ENCODE measurements around the gene UBL4B.

The UBL4B gene

DNA sequence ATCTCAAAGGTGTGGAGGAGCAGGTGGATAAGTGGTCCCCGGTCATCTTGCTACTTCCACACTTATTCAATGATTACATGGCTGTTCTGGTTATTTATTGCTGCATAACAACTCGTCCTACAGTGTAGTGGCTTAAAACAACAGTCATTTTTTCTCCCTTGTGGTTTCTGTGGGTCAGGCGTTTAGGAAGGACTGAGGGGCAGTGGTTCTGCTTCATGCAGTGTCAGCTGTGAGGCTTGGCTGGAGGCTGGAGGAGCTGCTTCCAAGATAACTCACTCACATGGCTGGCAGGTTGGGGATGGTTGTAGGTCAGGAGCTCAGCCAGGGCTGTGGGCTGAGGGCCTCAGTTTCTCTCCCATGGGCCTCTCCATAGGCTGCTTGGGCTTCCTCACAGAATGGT lies 32.1 kb downstream of the UBL4B start:
- intact Hi-C loops (cut with DNase I), result no loop called here
- DNase-seq, result no peak

- intact Hi-C loops (cut with DNase I), result no loop called here
Observed at GRCh38 chr1:110148961-110149360, 36.7 kb downstream of the UBL4B start.

DNA sequence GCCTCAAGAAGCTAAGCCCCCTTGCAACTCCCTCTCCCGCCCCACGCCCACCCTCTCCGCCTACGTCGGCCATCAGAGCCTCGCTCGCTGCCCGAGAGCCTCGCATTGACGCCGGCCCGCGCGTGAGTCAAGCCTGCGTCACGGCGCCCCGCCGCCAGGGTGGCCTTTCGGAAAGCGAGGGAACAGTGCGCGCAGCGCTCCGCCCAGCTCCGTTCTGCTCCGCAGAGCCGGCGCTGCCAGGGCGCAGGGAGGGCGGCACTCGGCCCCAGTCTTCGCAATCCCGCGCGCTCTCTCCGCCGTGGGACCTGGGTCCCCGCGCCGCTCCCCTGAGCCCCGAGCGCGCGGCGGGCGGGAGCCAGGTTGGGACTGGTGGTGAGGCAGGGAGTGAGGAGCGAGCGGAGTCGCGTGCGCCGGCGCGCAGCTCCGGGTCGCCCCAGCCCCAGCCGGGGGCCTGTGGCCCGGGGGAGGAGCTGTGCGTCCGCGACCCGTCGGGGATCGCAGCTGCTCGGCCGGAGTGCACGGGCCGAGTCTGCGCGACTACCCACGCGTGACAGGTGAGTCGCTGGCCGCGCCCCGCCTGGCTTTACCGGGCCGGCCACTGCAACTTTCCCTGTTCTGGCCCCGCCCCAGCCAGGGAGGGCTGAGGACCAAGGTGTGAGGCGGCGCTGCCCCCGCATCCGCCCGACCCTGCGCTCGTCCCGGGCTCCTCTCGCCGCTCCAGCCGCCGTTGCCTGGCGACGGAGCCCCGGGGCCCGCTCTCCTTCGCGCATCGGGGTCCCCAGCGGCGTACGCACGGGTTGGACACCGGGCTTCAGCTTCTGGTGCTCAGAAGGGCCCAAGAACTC lies 38.3 kb downstream of the UBL4B start, which contains the start of gene SLC6A17:
Gene SLC6A17 (plus strand): TSS at position 165 of the 845 bp plus-strand sequence. CDS start 16,436 bp downstream, outside the sequence.
- peak in 41 of 42 donors; percentile 5 to 87 (median 70) for DNase-seq

More at GRCh38 chr1:110148961-110149360, 36.7 kb downstream of the UBL4B start:
- DNase-seq, result no peak

GRCh38 chr1:110151175-110151669 lies 39.0 kb downstream of the UBL4B start:
- intact Hi-C loops (cut with DNase I), result no loop called here

More for the DNA sequence above, 38.3 kb downstream of the UBL4B start, which contains the start of gene SLC6A17:
- intact Hi-C loops (cut with DNase I), result no loop called here

GRCh38 chr1:110152133-110152785 lies 40.0 kb downstream of the UBL4B start:
- intact Hi-C loops (cut with DNase I), result no loop called here
- peak in 24 of 42 donors; percentile 5 to 79 (median 49) for DNase-seq

More at GRCh38 chr1:110151175-110151669, 39.0 kb downstream of the UBL4B start:
- DNase-seq, result peak in 18 of 42 donors; percentile 9 to 66 (median 36)

- DNase-seq, result no peak
- intact Hi-C loops (cut with DNase I), result no loop called here
Observed at GRCh38 chr1:110153407-110153950, 41.2 kb downstream of the UBL4B start.

DNA sequence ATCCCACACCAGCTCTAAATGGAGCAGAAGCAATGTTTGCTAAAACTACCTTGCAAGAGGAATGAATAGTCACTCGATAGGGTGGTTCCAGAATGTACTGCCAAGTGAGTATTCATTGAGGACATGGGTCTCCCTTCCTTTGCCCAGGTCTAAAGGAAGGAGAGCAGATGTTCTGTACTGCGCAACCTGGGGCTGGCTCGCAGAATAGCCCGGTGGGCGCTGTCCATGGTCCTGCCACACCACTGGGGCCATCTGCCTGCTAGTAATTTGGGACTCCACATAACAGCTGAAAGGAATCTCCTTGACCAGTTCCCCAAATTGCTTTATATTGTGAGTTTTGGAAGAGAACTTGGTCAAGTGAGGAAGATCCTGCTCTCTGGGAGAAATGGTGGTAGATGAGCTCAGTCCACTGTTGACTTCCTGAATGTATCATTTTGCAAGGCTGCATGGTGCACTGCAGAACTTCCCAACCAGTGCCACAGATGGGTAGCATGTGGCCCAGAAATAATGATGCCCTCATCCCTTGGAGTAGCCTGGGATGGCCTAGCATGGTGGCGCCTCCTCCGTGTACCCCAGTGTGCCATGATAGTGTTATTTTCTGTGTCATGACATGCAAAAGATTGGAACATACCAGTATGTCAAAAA lies 43.8 kb downstream of the UBL4B start:
- DNase-seq, result no peak
- intact Hi-C loops (cut with DNase I), result no loop called here

DNA sequence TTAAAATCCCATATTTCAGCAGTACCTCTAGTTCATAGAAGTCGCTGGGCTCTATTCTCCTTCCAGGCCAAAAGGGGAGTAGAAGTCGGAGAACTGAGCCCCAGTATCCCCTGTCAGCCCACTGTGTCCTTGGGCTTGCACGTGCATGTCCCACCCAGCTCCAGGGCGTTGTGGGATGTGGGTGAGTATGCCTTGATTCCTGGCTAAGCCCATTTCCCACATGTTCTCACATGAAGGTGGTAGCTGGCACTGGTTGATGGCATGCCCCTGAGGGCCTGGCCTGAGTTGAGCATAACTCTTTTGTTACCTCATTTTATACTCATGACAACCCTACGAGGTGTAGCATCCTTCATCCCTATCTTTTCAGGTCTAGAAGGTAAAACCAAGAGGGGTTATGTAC lies 46.0 kb downstream of the UBL4B start:
- no peak for DNase-seq
- intact Hi-C loops (cut with DNase I), result no loop called here

GRCh38 chr1:110159168-110159567 lies 46.9 kb downstream of the UBL4B start:
- intact Hi-C loops (cut with DNase I), result no loop called here
- no peak for DNase-seq

DNA sequence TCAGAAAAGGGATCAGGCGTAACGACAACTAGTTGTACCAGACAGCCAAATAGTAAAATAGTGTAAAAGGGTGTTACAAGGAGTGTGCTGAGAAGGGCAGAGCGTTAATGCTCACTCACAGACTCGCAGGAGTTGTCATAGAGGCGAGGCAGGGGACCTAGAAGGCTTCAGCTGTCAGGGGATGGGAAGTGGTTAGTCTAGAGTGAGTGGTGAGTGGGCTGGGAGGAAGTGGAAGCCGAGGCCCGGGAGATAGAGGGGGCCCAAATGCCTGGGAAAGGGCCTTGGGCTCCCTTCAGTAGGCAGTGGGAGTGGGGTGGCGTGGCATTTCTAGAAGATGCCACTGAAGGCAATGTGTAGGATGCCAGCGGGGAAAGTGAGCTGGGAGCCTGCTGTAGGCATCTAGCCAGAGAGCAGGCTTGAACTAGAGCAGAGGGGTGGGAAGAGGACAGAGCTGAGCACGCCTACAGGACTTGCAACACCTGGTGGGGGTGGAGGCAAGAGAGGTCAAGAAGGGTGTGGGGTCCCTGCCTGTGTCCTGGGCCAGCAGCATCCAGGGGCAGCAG lies 48.4 kb downstream of the UBL4B start:
- intact Hi-C loops (cut with DNase I), result no loop called here
- peak in 22 of 42 donors; percentile 19 to 80 (median 34) for DNase-seq

GRCh38 chr1:110161165-110161564 lies 48.9 kb downstream of the UBL4B start:
- DNase-seq, result no peak
- intact Hi-C loops (cut with DNase I), result no loop called here

DNA sequence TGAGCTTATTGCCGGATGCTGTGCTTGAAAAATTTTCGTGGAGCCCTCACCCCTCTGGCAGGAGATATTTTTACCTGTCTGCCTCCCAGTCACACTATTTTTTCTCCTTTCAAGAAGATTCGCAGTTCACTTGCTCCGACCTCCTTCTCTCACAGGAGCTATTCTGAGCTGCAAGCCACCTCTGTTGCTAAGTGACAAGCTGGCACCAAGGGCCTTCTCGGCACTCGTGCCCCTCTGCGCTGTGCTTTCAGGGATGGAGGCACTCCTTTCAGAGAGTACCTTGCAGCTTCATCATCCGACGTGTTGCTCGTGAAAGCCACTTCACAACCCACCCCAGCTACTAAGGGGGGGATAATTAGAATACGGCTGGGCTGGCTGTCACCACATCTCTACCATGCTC lies 49.6 kb downstream of the UBL4B start:
- intact Hi-C loops (cut with DNase I), result no loop called here
- peak in 41 of 42 donors; percentile 24 to 92 (median 68) for DNase-seq

Measured in head of caudate nucleus (tissue), 42 donors.